ENCODE data around the gene GPSM1. TPM values are rescaled to one million over a fixed set of nuclear protein-coding genes. Genes with fewer than 3 reads are reported as not detected.

The GPSM1 gene
- polyA plus RNA-seq, 1 of the 3 experiments (the other 2 are of a cell fraction), result 26.7 TPM

GRCh38 chr9:136333045-136333444 lies 5.7 kb downstream of the GPSM1 start:
- H3F3A ChIP-seq (replicated peaks; ENCODE audit: insufficient read depth), result no peaks in the 10 kb centered on the region
- H2AFZ ChIP-seq (ENCODE audit: low read depth), result no peak overlapping the region
- peaks cover 0 to 24% of the 10 kb centered on the region in 2 experiments for H3K36me3 ChIP-seq (replicated peaks in 1 of 2; ENCODE audit: control insufficient read depth in 1 of 2, insufficient read depth in 2 of 2, low read length in 1 of 2)
- no peak overlapping the region for H3K27ac ChIP-seq (ENCODE audit: low read depth in 2 of 2, low read length in 1 of 2)
- no peak overlapping the region for H3K4me2 ChIP-seq
- peaks cover 51% of the 10 kb centered on the region for H3K79me2 ChIP-seq (ENCODE audit: insufficient read depth)
- no peak overlapping the region for H3K4me3 ChIP-seq (ENCODE audit: low read depth in 2 of 2, low read length in 1 of 2)
- peaks cover 45% of the 10 kb centered on the region for H4K20me1 ChIP-seq (ENCODE audit: insufficient read depth)
- no peak for DNase-seq
- no peak overlapping the region for H3K9ac ChIP-seq
- peaks cover 9 to 14% of the 10 kb centered on the region in 2 experiments; a peak in 1 of 4 replicates for H3K4me1 ChIP-seq (ENCODE audit: control insufficient read depth in 1 of 2, insufficient read depth in 2 of 2, low read depth in 1 of 2, low read length in 1 of 2)
- POLR2A ChIA-PET, result no interaction called here
- CTCF ChIA-PET, result interaction anchor here (3.0 kb wide), 1 partner anchor 13 kb away, joined by 13 read pairs; no protein-coding TSS in a partner anchor
- no peaks in the 10 kb centered on the region for H3K9me3 ChIP-seq
- TF ChIP-seq GATA2 (CRISPR knock-in tag; IDR thresholded peaks at IDR 0.05) (no peak), EP300 (IDR thresholded peaks at IDR 0.05; ENCODE audit: borderline replicate concordance in 1 of 2, low read depth in 1 of 2, low read length in 1 of 2) (no peak), CHD2 (IDR thresholded peaks at IDR 0.05; ENCODE audit: low read length, partially characterized antibody) (no peak), NFIC (IDR thresholded peaks at IDR 0.05; ENCODE audit: borderline replicate concordance) (no peak), PBX3 (IDR thresholded peaks at IDR 0.05) (no peak), EZH2phosphoT487 (IDR thresholded peaks at IDR 0.05; ENCODE audit: borderline replicate concordance, low read depth) (no peak), USF2 (IDR thresholded peaks at IDR 0.05; ENCODE audit: borderline replicate concordance, low read depth, low read length) (no peak), MAX (IDR thresholded peaks at IDR 0.05; ENCODE audit: low read depth) (no peak), TEAD4 (IDR thresholded peaks at IDR 0.05; ENCODE audit: borderline replicate concordance, insufficient read depth) (no peak), RXRA (IDR thresholded peaks at IDR 0.05; ENCODE audit: borderline replicate concordance, low read depth) (no peak), TCF12 (IDR thresholded peaks at IDR 0.05) (no peak), FOXJ3 (CRISPR knock-in tag; IDR thresholded peaks at IDR 0.05) (no peak), FOSL2 (IDR thresholded peaks at IDR 0.05; ENCODE audit: borderline replicate concordance, low read depth) (no peak), YY1 (IDR thresholded peaks at IDR 0.05; ENCODE audit: low read depth) (no peak), SMC3 (IDR thresholded peaks at IDR 0.05; ENCODE audit: low read depth, low read length) (no peak), GABPA (IDR thresholded peaks at IDR 0.05; ENCODE audit: low read depth) (no peak), JUND (IDR thresholded peaks at IDR 0.05) (no peak), TAF1 (IDR thresholded peaks at IDR 0.05; ENCODE audit: borderline replicate concordance, low read depth, low read length) (no peak), RFX5 (IDR thresholded peaks at IDR 0.05; ENCODE audit: low read length) (no peak)
- TF ChIP-seq, protein P1, sequence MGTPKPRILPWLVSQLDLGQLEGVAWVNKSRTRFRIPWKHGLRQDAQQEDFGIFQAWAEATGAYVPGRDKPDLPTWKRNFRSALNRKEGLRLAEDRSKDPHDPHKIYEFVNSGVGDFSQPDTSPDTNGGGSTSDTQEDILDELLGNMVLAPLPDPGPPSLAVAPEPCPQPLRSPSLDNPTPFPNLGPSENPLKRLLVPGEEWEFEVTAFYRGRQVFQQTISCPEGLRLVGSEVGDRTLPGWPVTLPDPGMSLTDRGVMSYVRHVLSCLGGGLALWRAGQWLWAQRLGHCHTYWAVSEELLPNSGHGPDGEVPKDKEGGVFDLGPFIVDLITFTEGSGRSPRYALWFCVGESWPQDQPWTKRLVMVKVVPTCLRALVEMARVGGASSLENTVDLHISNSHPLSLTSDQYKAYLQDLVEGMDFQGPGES (IDR thresholded peaks at IDR 0.05; ENCODE audit: low read depth, low read length), result no peak
- 94% methylated on average over 3 of the region's 12 CpGs for WGBS (ENCODE audit: low lambda C conversion rate)
- no peaks in the 10 kb centered on the region for H3K9me2 ChIP-seq
- no peaks in the 10 kb centered on the region for H3K27me3 ChIP-seq (ENCODE audit: insufficient read depth)

Data from SK-N-SH (cell line).